Fibroblast of lung (primary cell): Measurements from ENCODE around the gene C16orf74. TPM values are rescaled to one million over a fixed set of nuclear protein-coding genes. Genes with fewer than 3 reads are reported as not detected.

Source experiments
- DNase-seq, 2 donors: peaks; one replicate each; pipeline versions ENCODE4 v3.0.0 to v3.0.0-alpha.2; 2010; ENCODE audit warnings: low read depth in 2 of 2
- H2AFZ ChIP-seq: 2 replicates; pipeline ENCODE4 v1.5.1; 2012; ENCODE audit warnings: low read length, control low read depth, inconsistent platforms
- H3K27ac ChIP-seq: 2 replicates; pipeline ENCODE4 v1.5.1; 2011; ENCODE audit warnings: low read length, control low read depth; ENCODE audit not compliant: insufficient read depth
- H3K27me3 ChIP-seq: 2 replicates; pipeline ENCODE4 v1.5.1; 2011; ENCODE audit warnings: mild to moderate bottlenecking, low read length; ENCODE audit not compliant: control insufficient read depth, insufficient read depth
- H3K36me3 ChIP-seq: 2 replicates; pipeline ENCODE4 v1.5.1; 2011; ENCODE audit warnings: low read length; ENCODE audit not compliant: control insufficient read depth, insufficient read depth
- H3K4me1 ChIP-seq: 2 replicates; pipeline ENCODE4 v1.5.1; 2011; ENCODE audit warnings: low read length; ENCODE audit not compliant: control insufficient read depth, insufficient read depth; ENCODE audit errors: extremely low read depth
- H3K4me2 ChIP-seq: 2 replicates; pipeline ENCODE4 v1.5.1; 2011; ENCODE audit warnings: low read length, control low read depth; ENCODE audit not compliant: insufficient read depth; ENCODE audit errors: extremely low read depth
- H3K4me3 ChIP-seq, 4 experiments: fragments of 200-600 bp in 1 of 4; sonication (generic) in 1 of 4; replicated peaks in 1 of 4; 2 replicates each; pipeline ENCODE4 v1.5.1; 2011 to 2016; ENCODE audit warnings: low read length in 4 of 4, low read depth in 3 of 4, mild to moderate bottlenecking in 3 of 4, control low read depth in 2 of 4, inconsistent platforms in 1 of 4, mixed read lengths in 1 of 4; ENCODE audit not compliant: insufficient read depth in 1 of 4; ENCODE audit errors: control extremely low read depth in 1 of 4
- H3K79me2 ChIP-seq: 2 replicates; pipeline ENCODE4 v1.5.1; 2012; ENCODE audit warnings: mild to moderate bottlenecking, low read length, inconsistent platforms; ENCODE audit not compliant: control insufficient read depth, insufficient read depth
- H3K9ac ChIP-seq: 2 replicates; pipeline ENCODE4 v1.5.1; 2011; ENCODE audit warnings: mild to moderate bottlenecking, low read length, control low read depth; ENCODE audit not compliant: insufficient read depth
- H3K9me3 ChIP-seq: 2 replicates; pipeline ENCODE4 v1.5.1; 2012; ENCODE audit warnings: low read depth, low read length; ENCODE audit not compliant: control insufficient read depth, insufficient read depth
- H4K20me1 ChIP-seq: 2 replicates; pipeline ENCODE4 v1.5.1; 2011; ENCODE audit warnings: low read length; ENCODE audit not compliant: control insufficient read depth, insufficient read depth; ENCODE audit errors: extremely low read depth
- EZH2 ChIP-seq: IDR thresholded peaks from 2 replicates; pipeline ENCODE4 v1.5.1; 2012; ENCODE audit warnings: low read length, control low read depth, mild to moderate bottlenecking; ENCODE audit errors: missing control alignments
- polyA plus RNA-seq, 2 donors: library from polyadenylated mRNA; depleted of rRNA in 1 of 2; stranded (reverse) in 1 of 2; unstranded in 1 of 2; fragments of >200 nt; gene quantifications; 2 replicates each; pipeline ENCODE4 v1.2.1, GENCODE V29; 2011 to 2012; ENCODE audit warnings: missing spikeins in 1 of 2
- total RNA-seq: library from RNA; depleted of rRNA; stranded (reverse); fragments of >200 nt; gene quantifications from 2 replicates; pipeline ENCODE4 v1.2.1, GENCODE V29; 2014
- TF ChIP-seq, protein P1 (sequence below), 2 donors: IDR thresholded peaks in 1 of 2; conservative IDR thresholded peaks in 1 of 2; 1 replicate in 1 of 2; 2 replicates in 1 of 2; pipeline ENCODE4 v1.5.1; 2011 to 2012; ENCODE audit warnings: low read length in 2 of 2, control low read depth in 1 of 2, inconsistent platforms in 1 of 2, low read depth in 1 of 2, mild to moderate bottlenecking in 1 of 2

Gene C16orf74
- total and polyA plus RNA-seq, 2 donors (not counting 1 experiment from before 2014, with no cell fraction given): 4.6 to 6.4 TPM

DNA sequence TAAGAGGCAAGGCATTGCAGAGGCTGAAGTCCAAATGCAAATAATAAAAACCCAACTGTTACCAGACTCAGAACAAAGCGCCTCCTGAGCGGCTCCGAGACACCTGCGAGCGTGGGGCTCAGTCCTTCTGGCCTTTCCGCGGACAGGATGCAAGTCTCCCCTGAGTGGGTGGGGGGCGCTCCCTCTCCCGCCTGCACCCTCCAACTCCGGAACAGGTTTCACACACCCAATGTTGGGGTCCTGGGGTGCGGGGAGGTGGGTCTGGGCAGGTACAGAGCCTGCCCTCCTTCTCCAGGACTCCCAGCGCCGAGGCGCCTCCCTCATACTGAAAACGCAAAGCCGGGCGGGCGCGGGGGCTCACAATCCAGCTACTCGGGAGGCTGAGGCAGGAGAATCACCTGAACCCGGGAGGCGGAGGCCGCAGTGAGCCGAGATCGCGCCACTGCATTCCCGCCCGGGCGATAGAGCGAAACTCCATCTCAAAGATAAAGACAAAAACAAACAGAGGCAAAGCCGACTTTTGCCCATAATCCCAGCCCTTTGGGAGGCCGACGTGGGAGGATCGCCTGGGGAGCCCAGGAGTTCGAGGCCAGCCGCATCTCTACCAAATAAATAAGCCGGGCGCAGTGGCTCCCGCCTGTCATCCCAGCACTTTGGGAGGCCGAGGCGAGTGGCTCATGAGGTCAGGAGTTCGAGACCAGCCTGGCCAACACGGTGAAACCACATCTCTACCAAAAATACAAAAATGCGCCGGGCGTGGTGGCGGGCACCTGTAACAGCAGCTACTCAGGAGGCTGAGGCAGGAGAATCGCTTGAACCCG, 63.0 kb downstream of the C16orf74 start:
- H3K36me3 ChIP-seq: no peaks in the 10 kb centered on the region
- no peak for DNase-seq
- H3K79me2 ChIP-seq: no peaks in the 10 kb centered on the region
- no peak for TF ChIP-seq EZH2
- TF ChIP-seq, protein P1, sequence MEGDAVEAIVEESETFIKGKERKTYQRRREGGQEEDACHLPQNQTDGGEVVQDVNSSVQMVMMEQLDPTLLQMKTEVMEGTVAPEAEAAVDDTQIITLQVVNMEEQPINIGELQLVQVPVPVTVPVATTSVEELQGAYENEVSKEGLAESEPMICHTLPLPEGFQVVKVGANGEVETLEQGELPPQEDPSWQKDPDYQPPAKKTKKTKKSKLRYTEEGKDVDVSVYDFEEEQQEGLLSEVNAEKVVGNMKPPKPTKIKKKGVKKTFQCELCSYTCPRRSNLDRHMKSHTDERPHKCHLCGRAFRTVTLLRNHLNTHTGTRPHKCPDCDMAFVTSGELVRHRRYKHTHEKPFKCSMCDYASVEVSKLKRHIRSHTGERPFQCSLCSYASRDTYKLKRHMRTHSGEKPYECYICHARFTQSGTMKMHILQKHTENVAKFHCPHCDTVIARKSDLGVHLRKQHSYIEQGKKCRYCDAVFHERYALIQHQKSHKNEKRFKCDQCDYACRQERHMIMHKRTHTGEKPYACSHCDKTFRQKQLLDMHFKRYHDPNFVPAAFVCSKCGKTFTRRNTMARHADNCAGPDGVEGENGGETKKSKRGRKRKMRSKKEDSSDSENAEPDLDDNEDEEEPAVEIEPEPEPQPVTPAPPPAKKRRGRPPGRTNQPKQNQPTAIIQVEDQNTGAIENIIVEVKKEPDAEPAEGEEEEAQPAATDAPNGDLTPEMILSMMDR (conservative IDR thresholded peaks at IDR 0.05 in 1 of 2, IDR thresholded peaks at IDR 0.05 in 1 of 2; ENCODE audit: low read depth in 1 of 2, low read length in 2 of 2): no peak
- H4K20me1 ChIP-seq: no peaks in the 10 kb centered on the region
- H3K4me1 ChIP-seq: peaks cover 3% of the 10 kb centered on the region
- peaks cover 6% of the 10 kb centered on the region for H3K27me3 ChIP-seq
- H3K4me3 ChIP-seq: peak overlapping the region; percentile 68 to 82 (median 70)
- peak overlapping the region; percentile 66 for H3K4me2 ChIP-seq
- H3K9me3 ChIP-seq: no peaks in the 10 kb centered on the region
- H3K9ac ChIP-seq: no peak overlapping the region
- no peak overlapping the region for H2AFZ ChIP-seq
- no peak overlapping the region for H3K27ac ChIP-seq

GRCh38 chr16:85686912-85687591, 63.8 kb downstream of the C16orf74 start:
- no peak overlapping the region for H3K9ac ChIP-seq
- H3K4me2 ChIP-seq: no peak overlapping the region

DNA sequence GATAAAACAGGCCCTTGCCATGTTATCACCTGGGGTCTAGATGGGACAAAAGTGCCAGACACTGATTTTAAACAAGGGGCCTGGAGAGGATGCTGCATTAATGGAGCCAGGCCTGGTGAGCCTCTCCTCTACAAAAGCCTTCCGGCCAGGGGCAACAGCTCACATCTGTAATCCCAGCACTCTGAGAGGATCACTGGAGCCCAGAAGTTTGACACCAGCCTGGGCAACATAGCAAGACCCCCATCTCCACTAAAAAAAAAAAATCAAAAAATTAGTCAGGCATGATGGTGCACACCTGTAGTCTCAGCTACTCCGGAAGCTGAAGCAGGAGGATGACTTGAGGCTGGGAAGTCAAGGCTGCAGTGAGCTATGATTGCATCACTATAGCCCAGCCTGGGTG, 65.6 kb downstream of the C16orf74 start:
- no peak overlapping the region for H3K4me2 ChIP-seq
- H3K9ac ChIP-seq: no peak overlapping the region
- H3K27me3 ChIP-seq: peaks cover 2% of the 10 kb centered on the region
- H3K4me3 ChIP-seq: no peak overlapping the region
- H3K4me1 ChIP-seq: peaks cover 3% of the 10 kb centered on the region
- H3K36me3 ChIP-seq: peaks cover 4% of the 10 kb centered on the region
- no peak overlapping the region for H2AFZ ChIP-seq
- H3K79me2 ChIP-seq: no peaks in the 10 kb centered on the region
- DNase-seq: no peak
- TF ChIP-seq, protein P1 (conservative IDR thresholded peaks at IDR 0.05 in 1 of 2, IDR thresholded peaks at IDR 0.05 in 1 of 2; ENCODE audit: low read depth in 1 of 2, low read length in 2 of 2): no peak
- TF ChIP-seq EZH2: no peak
- no peaks in the 10 kb centered on the region for H3K9me3 ChIP-seq
- no peaks in the 10 kb centered on the region for H4K20me1 ChIP-seq
- H3K27ac ChIP-seq: no peak overlapping the region

More at GRCh38 chr16:85686912-85687591, 63.8 kb downstream of the C16orf74 start:
- Histone ChIP-seq H4K20me1 (no peaks in the 10 kb centered on the region), H3K79me2 (no peaks in the 10 kb centered on the region), H3K9me3 (no peaks in the 10 kb centered on the region), H3K4me1 (peaks cover 3% of the 10 kb centered on the region), H2AFZ (no peak overlapping the region), H3K27ac (no peak overlapping the region), H3K4me3 (no peak overlapping the region), H3K36me3 (no peaks in the 10 kb centered on the region), H3K27me3 (peaks cover 6% of the 10 kb centered on the region)
- TF ChIP-seq, protein P1 (conservative IDR thresholded peaks at IDR 0.05 in 1 of 2, IDR thresholded peaks at IDR 0.05 in 1 of 2; ENCODE audit: low read depth in 1 of 2, low read length in 2 of 2): no peak
- no peak for TF ChIP-seq EZH2
- DNase-seq: no peak
